HT1080 (cell line): ENCODE measurements around the gene DLG2. TPM values are rescaled to one million over a fixed set of nuclear protein-coding genes. Genes with fewer than 3 reads are reported as not detected.

Experiments used
- DNase-seq: peaks from one replicate; pipeline ENCODE4 v3.0.0-alpha.2; 2015; ENCODE audit warnings: low read depth
- total RNA-seq: library from RNA; depleted of rRNA; stranded (reverse); fragments of >200 nt; shearing (Covaris generic); gene quantifications from 2 replicates; pipeline ENCODE4 v1.2.3, GENCODE V29; 2014

The DLG2 gene
- total RNA-seq, 1 experiment from 2014 or later: 0.34 TPM

DNA sequence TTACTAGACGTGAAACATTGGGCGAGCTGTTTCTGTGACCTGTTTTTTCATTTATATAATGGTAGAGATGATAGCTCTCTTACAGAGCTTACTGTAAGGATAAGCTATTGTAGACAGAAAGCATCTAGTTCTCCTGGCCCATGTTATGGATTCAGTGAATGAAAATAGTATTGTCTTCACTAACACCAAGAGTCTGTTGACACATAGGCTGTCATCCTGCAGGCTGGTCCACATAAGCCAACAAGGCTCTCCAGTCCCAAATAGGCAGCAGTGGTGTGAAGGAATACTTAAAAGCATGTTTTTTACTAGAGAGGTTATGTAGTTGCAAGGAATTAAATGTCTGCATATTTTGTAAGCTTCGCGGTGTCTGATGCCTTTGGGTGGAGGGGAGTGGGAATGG lies 1963.2 kb downstream of the DLG2 start:
- no peak for DNase-seq

- peak; percentile 13 for DNase-seq
Observed at GRCh38 chr11:83663446-83663845, 1963.7 kb downstream of the DLG2 start.

DNA sequence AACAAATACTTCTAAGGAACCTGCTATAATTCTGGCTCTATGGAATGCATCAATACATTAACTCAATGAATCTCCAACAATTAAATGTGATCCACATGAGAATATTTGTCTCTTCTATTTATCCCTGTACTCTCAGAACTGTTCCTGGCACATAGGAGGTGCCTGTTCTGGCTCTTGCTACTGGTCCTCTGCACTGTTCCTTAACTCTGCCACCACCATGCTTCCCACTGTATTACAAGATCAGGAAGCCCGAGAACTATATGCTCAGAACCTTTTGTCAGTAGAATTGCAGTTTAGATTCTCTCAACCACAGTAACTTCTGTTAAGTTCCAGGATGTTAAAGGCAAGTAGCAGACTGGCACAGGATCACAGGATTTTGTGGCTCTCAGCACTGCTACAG lies 1964.7 kb downstream of the DLG2 start:
- no peak for DNase-seq

GRCh38 chr11:83661491-83662350 lies 1965.4 kb downstream of the DLG2 start:
- no peak for DNase-seq

GRCh38 chr11:83659466-83659865 lies 1967.7 kb downstream of the DLG2 start:
- DNase-seq: no peak

DNA sequence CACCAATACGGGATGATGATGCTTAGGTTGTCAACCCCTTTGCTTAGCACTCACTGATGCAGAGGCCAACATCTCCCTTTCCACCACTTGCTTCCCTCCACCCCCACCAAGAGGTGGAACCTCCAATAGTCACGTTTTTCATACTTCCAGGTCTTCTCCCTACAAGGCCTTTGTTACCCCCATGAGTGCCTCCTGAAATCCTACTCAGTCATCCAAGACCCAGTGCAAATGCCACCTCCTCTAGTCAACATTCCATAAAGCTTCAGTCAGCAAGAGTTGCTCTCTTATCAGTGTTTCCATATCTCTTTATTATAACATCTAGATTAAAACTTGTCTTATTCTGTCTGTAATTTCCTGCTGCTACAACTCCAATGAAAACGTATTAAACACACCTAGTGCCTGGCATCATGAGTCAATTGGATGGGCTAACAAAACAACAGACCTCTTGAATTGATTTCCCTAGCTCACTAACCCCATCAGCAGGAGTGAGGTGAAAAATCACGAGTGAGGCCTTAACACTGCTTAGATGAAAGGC lies 1970.3 kb downstream of the DLG2 start:
- no peak for DNase-seq

DNA sequence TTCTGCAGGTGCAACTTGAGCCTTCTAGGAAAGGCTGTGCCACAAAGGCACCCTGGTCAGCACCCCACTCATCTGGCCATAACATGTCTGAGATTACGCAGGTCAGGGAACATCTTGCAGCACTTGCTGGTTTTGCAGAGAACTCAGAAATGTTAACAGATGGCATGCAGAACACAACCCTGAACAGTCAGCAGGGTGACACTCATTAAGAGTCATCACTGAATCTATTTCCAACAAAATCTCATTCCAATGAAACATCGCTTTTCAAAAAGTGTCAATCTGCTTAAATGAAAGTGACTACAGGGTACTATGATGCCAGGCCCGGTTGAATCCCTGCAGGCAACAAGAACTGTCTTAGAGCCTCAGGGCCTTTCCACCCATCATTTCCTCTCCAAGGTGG lies 1971.2 kb downstream of the DLG2 start:
- DNase-seq: no peak

- DNase-seq: no peak
Observed at GRCh38 chr11:83649528-83649855, 1977.7 kb downstream of the DLG2 start.

- DNase-seq: peak; percentile 3
Observed at GRCh38 chr11:83648610-83649527, 1978.3 kb downstream of the DLG2 start.

- no peak for DNase-seq
Observed at GRCh38 chr11:83645561-83645960, 1981.6 kb downstream of the DLG2 start.

- DNase-seq: no peak
Observed at GRCh38 chr11:83643115-83643514, 1984.0 kb downstream of the DLG2 start.

DNA sequence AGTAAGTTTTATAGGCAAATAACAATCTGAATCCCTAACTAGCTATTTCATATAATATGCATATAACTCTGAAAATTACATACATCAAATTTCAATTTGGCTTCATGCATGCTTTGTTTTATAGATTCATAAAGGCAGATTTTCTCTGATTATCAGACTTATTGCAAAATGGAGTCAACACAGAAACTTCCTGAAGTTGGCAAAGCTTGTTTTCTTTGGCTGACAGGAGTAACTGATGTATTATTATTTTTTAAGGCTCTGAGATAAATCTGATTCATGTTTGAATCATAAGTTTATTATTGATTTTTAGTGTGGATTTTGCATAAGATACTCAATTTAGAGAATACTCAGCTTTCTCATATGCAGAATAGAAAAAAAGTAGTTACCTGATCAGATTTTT lies 1984.6 kb downstream of the DLG2 start:
- DNase-seq: no peak

DNA sequence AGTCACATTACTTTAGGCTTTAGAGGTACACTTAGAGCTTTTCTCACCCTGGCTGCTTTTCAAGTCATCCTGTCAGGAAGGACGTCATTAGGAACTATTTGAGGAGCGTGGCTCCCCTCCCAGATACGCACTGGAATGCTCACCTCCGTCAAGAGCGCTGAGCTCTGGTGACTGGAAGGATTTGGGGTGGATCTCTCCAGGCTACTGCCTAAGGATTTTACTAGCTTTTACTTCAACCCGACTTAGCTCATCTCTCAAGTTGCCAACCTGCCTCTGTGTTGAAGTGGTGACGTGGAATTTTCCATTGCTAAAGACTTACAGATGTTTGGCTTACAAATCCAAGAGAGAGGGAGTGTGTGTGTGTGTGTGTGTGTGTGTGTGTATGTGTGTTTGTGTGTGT lies 1985.6 kb downstream of the DLG2 start:
- DNase-seq: no peak

GRCh38 chr11:83639995-83640758 lies 1987.0 kb downstream of the DLG2 start:
- DNase-seq: no peak

DNA sequence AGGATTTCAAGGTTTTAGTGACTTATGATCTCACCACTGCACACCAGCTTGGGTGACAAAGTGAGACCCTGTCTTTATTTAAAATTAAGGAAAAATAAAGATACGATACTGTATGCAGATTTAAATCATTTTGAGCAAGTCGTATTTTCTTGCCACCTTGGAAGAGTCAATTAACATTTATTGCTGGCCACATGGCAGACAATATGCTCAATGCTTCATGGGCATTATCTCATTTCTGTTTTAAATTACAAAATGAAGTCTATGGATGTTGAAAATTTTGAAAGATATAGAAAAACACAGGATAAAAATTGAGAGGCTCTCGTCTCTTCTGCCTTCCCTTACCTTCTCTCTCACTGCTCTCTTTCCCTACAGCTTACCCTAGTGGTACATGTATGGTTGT lies 1992.0 kb downstream of the DLG2 start:
- no peak for DNase-seq

GRCh38 chr11:83630211-83630610 lies 1996.9 kb downstream of the DLG2 start:
- DNase-seq: no peak

DNA sequence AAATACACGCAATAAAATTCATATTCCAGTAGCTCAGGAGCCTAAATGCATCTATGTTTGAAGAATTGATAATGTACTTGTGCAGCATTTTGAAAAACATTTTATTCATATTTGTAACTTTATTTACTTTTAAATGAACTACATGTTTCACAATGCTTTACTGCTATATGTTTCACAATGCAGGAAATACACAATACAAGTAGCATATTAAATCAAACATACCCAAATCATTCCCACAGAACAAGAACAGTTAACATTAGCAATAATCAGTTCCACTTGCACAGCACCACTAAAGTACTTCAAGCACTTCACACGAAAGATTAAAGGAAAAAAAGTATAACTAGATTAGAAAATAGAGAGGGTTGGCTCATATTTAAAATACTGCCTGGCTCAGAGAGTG lies 1997.4 kb downstream of the DLG2 start:
- no peak for DNase-seq

- no peak for DNase-seq
Observed at GRCh38 chr11:83628622-83629355, 1998.4 kb downstream of the DLG2 start.

DNA sequence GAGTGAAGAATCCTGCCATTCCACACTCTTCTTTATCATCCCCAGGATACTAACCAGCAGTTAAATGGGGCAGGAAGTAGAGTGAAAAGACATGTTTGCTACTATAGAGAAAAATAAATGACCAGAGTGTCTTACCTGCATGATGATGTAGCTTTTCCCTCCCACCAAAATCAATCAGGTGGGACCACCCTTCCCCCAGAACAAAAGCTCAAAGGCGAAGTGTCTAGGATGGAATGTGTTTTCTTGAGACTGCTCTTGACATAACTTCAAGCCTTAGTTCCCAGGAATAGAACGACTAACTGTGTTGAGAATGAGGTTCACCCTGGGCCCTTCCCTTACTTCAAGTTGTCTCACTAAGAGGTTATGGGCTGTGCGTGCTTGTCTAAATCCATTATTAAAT lies 2001.8 kb downstream of the DLG2 start:
- no peak for DNase-seq

GRCh38 chr11:83617671-83618070 lies 2009.5 kb downstream of the DLG2 start:
- DNase-seq: no peak

GRCh38 chr11:83613767-83614121 lies 2013.4 kb downstream of the DLG2 start:
- DNase-seq: no peak
